ENCODE measurements around the gene CHD2. TPM values are rescaled to one million over a fixed set of nuclear protein-coding genes. Genes with fewer than 3 reads are reported as not detected.

The CHD2 gene
- polyA plus RNA-seq, 1 experiment = 62.6 TPM

DNA sequence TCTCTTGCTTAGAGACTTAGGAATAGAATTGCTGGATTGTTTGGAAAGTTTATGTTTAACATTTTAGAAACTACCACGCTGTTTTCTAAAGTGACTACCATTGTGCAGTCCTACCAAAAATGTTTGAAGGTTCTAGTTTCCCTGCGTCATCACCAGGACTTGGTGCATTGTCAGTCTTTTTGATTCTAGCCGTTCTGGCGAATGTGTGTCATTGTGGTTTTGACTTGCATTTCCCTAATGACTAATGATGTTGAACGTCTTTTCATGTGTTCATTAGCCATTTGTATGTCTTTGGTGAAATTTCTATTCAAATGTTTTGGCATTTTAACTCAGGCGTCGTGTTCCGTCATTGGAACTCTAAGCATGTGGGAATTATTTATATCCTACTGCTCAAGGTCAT lies 58.0 kb downstream of the CHD2 start:
- Histone ChIP-seq H3K27ac (ENCODE audit: low read depth, low read length) (no peak overlapping the region), H3K9me3 (ENCODE audit: control insufficient read depth, insufficient read depth, low read length) (no peaks in the 10 kb centered on the region), H3K27me3 (ENCODE audit: control insufficient read depth, insufficient read depth, low read length) (no peaks in the 10 kb centered on the region), H3K4me3 (ENCODE audit: low read depth, low read length) (no peak overlapping the region)
- DNase-seq (ENCODE audit: low read depth, low spot score) = no peak
- CTCF ChIA-PET = no interaction called here
- POLR2A ChIA-PET = no interaction called here
- TF ChIP-seq, protein P1, sequence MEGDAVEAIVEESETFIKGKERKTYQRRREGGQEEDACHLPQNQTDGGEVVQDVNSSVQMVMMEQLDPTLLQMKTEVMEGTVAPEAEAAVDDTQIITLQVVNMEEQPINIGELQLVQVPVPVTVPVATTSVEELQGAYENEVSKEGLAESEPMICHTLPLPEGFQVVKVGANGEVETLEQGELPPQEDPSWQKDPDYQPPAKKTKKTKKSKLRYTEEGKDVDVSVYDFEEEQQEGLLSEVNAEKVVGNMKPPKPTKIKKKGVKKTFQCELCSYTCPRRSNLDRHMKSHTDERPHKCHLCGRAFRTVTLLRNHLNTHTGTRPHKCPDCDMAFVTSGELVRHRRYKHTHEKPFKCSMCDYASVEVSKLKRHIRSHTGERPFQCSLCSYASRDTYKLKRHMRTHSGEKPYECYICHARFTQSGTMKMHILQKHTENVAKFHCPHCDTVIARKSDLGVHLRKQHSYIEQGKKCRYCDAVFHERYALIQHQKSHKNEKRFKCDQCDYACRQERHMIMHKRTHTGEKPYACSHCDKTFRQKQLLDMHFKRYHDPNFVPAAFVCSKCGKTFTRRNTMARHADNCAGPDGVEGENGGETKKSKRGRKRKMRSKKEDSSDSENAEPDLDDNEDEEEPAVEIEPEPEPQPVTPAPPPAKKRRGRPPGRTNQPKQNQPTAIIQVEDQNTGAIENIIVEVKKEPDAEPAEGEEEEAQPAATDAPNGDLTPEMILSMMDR (IDR thresholded peaks at IDR 0.05; ENCODE audit: low read depth, low read length) = no peak

DNA sequence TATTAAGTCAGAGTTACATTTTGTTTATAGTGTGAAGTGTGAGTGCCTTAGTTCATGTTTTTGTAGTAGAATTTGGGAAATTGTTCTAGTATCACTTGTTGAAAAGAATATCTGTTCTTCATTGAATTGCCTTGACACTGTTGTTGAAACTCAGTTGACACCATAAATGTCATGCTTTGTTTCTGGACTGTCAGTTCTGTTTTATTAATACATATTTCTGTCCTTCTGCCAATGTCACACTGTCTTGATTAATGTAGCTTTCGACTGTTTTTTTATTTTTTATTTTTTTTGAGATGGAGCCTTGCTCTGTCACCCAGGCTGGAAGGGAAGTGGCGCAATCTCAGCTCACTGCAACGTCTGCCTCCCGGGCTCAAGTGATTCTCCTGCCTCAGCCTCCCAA lies 59.1 kb downstream of the CHD2 start:
- Histone ChIP-seq H3K9me3 (ENCODE audit: control insufficient read depth, insufficient read depth, low read length) (no peaks in the 10 kb centered on the region), H3K27me3 (ENCODE audit: control insufficient read depth, insufficient read depth, low read length) (no peaks in the 10 kb centered on the region), H3K4me3 (ENCODE audit: low read depth, low read length) (no peak overlapping the region), H3K27ac (ENCODE audit: low read depth, low read length) (no peak overlapping the region)
- CTCF ChIA-PET = no interaction called here
- TF ChIP-seq, protein P1 (IDR thresholded peaks at IDR 0.05; ENCODE audit: low read depth, low read length) = no peak
- DNase-seq (ENCODE audit: low read depth, low spot score) = no peak
- POLR2A ChIA-PET = interaction anchor here (0.6 kb wide), 1 partner anchor 19 kb away, joined by 3 read pairs; no protein-coding TSS in a partner anchor

DNA sequence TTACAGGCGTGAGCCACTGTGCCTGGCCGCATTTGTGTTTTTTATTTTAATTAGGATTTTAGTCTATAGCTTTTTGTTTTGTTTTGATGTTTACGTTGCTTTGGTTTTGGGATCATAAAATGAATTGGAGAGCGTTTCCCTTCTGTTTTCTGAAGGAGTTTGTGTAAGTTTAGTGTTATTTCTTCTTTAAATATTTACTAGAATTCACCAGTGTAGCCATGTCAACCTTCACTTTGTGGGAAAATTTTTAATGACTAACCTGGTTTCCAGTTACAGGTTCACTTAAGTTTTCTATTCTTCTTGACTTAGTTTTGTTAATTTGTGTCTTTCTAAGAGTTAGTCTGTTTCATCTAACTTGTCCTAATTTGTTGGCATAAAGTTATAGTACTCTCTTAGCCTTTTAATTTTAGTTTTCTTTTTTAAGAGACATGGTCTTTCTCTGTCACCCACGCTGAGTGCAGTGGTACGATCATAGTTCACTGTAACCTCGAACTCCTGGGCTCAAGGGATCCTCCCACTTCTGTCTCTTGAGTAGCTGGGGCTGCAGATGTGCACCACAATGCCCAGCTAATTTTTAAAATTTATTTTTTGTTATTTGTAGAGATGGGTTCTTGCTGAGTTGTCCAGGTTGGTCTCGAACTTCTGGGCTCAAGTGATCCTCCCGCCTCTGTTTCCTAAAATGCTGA lies 61.0 kb downstream of the CHD2 start:
- DNase-seq (ENCODE audit: low read depth, low spot score) = no peak
- Histone ChIP-seq H3K4me3 (ENCODE audit: low read depth, low read length) (no peak overlapping the region), H3K9me3 (ENCODE audit: control insufficient read depth, insufficient read depth, low read length) (no peaks in the 10 kb centered on the region), H3K27me3 (ENCODE audit: control insufficient read depth, insufficient read depth, low read length) (no peaks in the 10 kb centered on the region), H3K27ac (ENCODE audit: low read depth, low read length) (no peak overlapping the region)
- TF ChIP-seq, protein P1 (IDR thresholded peaks at IDR 0.05; ENCODE audit: low read depth, low read length) = no peak
- ChIA-PET POLR2A (no interaction called here), CTCF (interaction anchor here (0.6 kb wide), 2 partner anchors 9 to 21 kb away, joined by 3 to 9 read pairs; no protein-coding TSS in a partner anchor)

DNA sequence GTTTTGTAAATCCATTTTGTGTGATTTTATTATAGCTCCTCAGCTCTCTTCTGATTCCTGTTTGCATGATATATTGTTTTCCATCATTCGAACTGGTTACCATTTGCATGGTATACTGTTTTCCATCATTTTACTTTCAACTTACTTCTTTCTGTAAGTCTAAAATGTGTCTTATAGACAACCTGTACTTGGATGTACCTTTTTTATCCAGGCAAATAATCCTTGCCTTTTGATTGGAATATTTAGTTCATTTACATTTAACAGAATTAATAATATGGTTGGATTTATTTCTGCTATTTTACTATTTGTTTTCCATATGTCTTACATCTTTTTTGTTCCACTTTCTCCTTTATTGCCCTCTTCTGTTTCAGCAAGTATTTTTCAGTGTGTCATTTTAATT lies 62.8 kb downstream of the CHD2 start:
- H3K27ac ChIP-seq (ENCODE audit: low read depth, low read length) = no peak overlapping the region
- ChIA-PET CTCF (interaction anchor here (1.0 kb wide), 1 partner anchor 166 kb away, joined by 3 read pairs; no protein-coding TSS in a partner anchor), POLR2A (no interaction called here)
- DNase-seq (ENCODE audit: low read depth, low spot score) = no peak
- no peaks in the 10 kb centered on the region for H3K27me3 ChIP-seq (ENCODE audit: control insufficient read depth, insufficient read depth, low read length)
- TF ChIP-seq, protein P1 (IDR thresholded peaks at IDR 0.05; ENCODE audit: low read depth, low read length) = no peak
- H3K9me3 ChIP-seq (ENCODE audit: control insufficient read depth, insufficient read depth, low read length) = no peaks in the 10 kb centered on the region
- H3K4me3 ChIP-seq (ENCODE audit: low read depth, low read length) = no peak overlapping the region

- Histone ChIP-seq H3K27me3 (ENCODE audit: control insufficient read depth, insufficient read depth, low read length) (no peaks in the 10 kb centered on the region), H3K27ac (ENCODE audit: low read depth, low read length) (no peak overlapping the region), H3K4me3 (ENCODE audit: low read depth, low read length) (no peak overlapping the region), H3K9me3 (ENCODE audit: control insufficient read depth, insufficient read depth, low read length) (no peaks in the 10 kb centered on the region)
- TF ChIP-seq, protein P1 (IDR thresholded peaks at IDR 0.05; ENCODE audit: low read depth, low read length) = no peak
- ChIA-PET POLR2A (interaction anchor here (0.6 kb wide), 1 partner anchor 25 kb away, joined by 3 read pairs; no protein-coding TSS in a partner anchor), CTCF (interaction anchor here (1.0 to 1.2 kb wide), 2 partner anchors 10 to 167 kb away, joined by 3 read pairs; no protein-coding TSS in a partner anchor)
- no peak for DNase-seq (ENCODE audit: low read depth, low spot score)
These were observed 63.7 kb downstream of the CHD2 start for GRCh38 chr15:92963794-92964193.
